ENCODE data around the gene OTC. TPM values are rescaled to one million over a fixed set of nuclear protein-coding genes. Genes with fewer than 3 reads are reported as not detected.

OTC gene
- polyA plus RNA-seq, 1 donor from 2014 or later, result not detected

- no peaks in the 10 kb centered on the region for H3K9me2 ChIP-seq (ENCODE audit: insufficient read depth, low read length)
- H2AFZ ChIP-seq (ENCODE audit: low read depth, low read length), result no peak overlapping the region
- H3K9ac ChIP-seq (ENCODE audit: low read length), result no peak overlapping the region
- no peaks in the 10 kb centered on the region for H3K9me3 ChIP-seq (ENCODE audit: low read length)
- H4K20me1 ChIP-seq (ENCODE audit: insufficient read depth), result no peaks in the 10 kb centered on the region
- H3K4me3 ChIP-seq (ENCODE audit: low read length), result no peak overlapping the region
- no peaks in the 10 kb centered on the region for H3K27me3 ChIP-seq (ENCODE audit: insufficient read depth, low read depth, low read length)
- H3K4me2 ChIP-seq (ENCODE audit: low read length), result no peak overlapping the region
- no peak overlapping the region for H3K27ac ChIP-seq (ENCODE audit: low read length)
- H3F3A ChIP-seq (ENCODE audit: insufficient read depth, low read length, poor library complexity, severe bottlenecking), result no peaks in the 10 kb centered on the region
- no peaks in the 10 kb centered on the region for H3K36me3 ChIP-seq (ENCODE audit: insufficient read depth, low read length)
- no peaks in the 10 kb centered on the region for H3K79me2 ChIP-seq (replicated peaks; ENCODE audit: insufficient read depth, low read length)
- TF ChIP-seq RAD21 (conservative IDR thresholded peaks at IDR 0.05) (no peak), EP300 (conservative IDR thresholded peaks at IDR 0.05; ENCODE audit: poor library complexity, severe bottlenecking) (no peak), TAF1 (IDR thresholded peaks at IDR 0.05; ENCODE audit: low read depth) (no peak), SMC3 (conservative IDR thresholded peaks at IDR 0.05; ENCODE audit: poor library complexity) (no peak), REST (IDR thresholded peaks at IDR 0.05; ENCODE audit: borderline replicate concordance) (no peak), POLR2AphosphoS5 (IDR thresholded peaks at IDR 0.05) (no peak), MXI1 (conservative IDR thresholded peaks at IDR 0.05; ENCODE audit: poor library complexity, severe bottlenecking) (no peak), EZH2 (IDR thresholded peaks at IDR 0.05; ENCODE audit: borderline replicate concordance, insufficient read depth, low read length, poor library complexity, severe bottlenecking) (no peak)
- TF ChIP-seq, protein P1, sequence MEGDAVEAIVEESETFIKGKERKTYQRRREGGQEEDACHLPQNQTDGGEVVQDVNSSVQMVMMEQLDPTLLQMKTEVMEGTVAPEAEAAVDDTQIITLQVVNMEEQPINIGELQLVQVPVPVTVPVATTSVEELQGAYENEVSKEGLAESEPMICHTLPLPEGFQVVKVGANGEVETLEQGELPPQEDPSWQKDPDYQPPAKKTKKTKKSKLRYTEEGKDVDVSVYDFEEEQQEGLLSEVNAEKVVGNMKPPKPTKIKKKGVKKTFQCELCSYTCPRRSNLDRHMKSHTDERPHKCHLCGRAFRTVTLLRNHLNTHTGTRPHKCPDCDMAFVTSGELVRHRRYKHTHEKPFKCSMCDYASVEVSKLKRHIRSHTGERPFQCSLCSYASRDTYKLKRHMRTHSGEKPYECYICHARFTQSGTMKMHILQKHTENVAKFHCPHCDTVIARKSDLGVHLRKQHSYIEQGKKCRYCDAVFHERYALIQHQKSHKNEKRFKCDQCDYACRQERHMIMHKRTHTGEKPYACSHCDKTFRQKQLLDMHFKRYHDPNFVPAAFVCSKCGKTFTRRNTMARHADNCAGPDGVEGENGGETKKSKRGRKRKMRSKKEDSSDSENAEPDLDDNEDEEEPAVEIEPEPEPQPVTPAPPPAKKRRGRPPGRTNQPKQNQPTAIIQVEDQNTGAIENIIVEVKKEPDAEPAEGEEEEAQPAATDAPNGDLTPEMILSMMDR (IDR thresholded peaks at IDR 0.05; ENCODE audit: poor library complexity, severe bottlenecking), result no peak
Observed at GRCh38 chrX:38318196-38318595, 34.2 kb upstream of the OTC start.

GRCh38 chrX:38318606-38319005 is 33.8 kb upstream of the OTC start:
- no peaks in the 10 kb centered on the region for H4K20me1 ChIP-seq (ENCODE audit: insufficient read depth)
- H3F3A ChIP-seq (ENCODE audit: insufficient read depth, low read length, poor library complexity, severe bottlenecking), result no peaks in the 10 kb centered on the region
- no peaks in the 10 kb centered on the region for H3K36me3 ChIP-seq (ENCODE audit: insufficient read depth, low read length)
- no peak overlapping the region for H3K4me3 ChIP-seq (ENCODE audit: low read length)
- H3K27me3 ChIP-seq (ENCODE audit: insufficient read depth, low read depth, low read length), result no peaks in the 10 kb centered on the region
- H3K9ac ChIP-seq (ENCODE audit: low read length), result no peak overlapping the region
- no peaks in the 10 kb centered on the region for H3K79me2 ChIP-seq (replicated peaks; ENCODE audit: insufficient read depth, low read length)
- no peak overlapping the region for H3K4me2 ChIP-seq (ENCODE audit: low read length)
- no peak for TF ChIP-seq EZH2 (IDR thresholded peaks at IDR 0.05; ENCODE audit: borderline replicate concordance, insufficient read depth, low read length, poor library complexity, severe bottlenecking)
- no peak for TF ChIP-seq EP300 (conservative IDR thresholded peaks at IDR 0.05; ENCODE audit: poor library complexity, severe bottlenecking)
- no peak for TF ChIP-seq TAF1 (IDR thresholded peaks at IDR 0.05; ENCODE audit: low read depth)
- no peak for TF ChIP-seq MXI1 (conservative IDR thresholded peaks at IDR 0.05; ENCODE audit: poor library complexity, severe bottlenecking)
- TF ChIP-seq RAD21 (conservative IDR thresholded peaks at IDR 0.05), result no peak
- no peak for TF ChIP-seq SMC3 (conservative IDR thresholded peaks at IDR 0.05; ENCODE audit: poor library complexity)
- TF ChIP-seq POLR2AphosphoS5 (IDR thresholded peaks at IDR 0.05), result no peak
- TF ChIP-seq, protein P1 (IDR thresholded peaks at IDR 0.05; ENCODE audit: poor library complexity, severe bottlenecking), result no peak
- TF ChIP-seq REST (IDR thresholded peaks at IDR 0.05; ENCODE audit: borderline replicate concordance), result no peak
- H3K9me2 ChIP-seq (ENCODE audit: insufficient read depth, low read length), result no peaks in the 10 kb centered on the region
- no peak overlapping the region for H3K27ac ChIP-seq (ENCODE audit: low read length)
- H3K9me3 ChIP-seq (ENCODE audit: low read length), result no peaks in the 10 kb centered on the region
- no peak overlapping the region for H2AFZ ChIP-seq (ENCODE audit: low read depth, low read length)
